OCI-LY3 (cell line): ENCODE data around the gene CHST11.
"Not testable (repeated sequence)": the region's sequence is repeated elsewhere in the genome, so short reads cannot be mapped to it uniquely, and the experiment has no call there.

Source experiments
- H2AFZ ChIP-seq: fragments of 200-600, 300-600 bp; shearing (Covaris generic); 2 replicates; pipeline ENCODE4 v1.6.0; 2014; ENCODE audit warnings: antibody characterized with exemption, low read depth, low read length
- H3K27ac ChIP-seq: fragments of 200-600, 300-600 bp; sonication (generic); 2 replicates; pipeline ENCODE4 v1.5.1; 2014; ENCODE audit warnings: mild to moderate bottlenecking, low read length, moderate library complexity, mixed read lengths
- H3K27me3 ChIP-seq: fragments of 200-600, 300-600 bp; sonication (generic); 2 replicates; pipeline ENCODE4 v1.6.1; 2014; ENCODE audit warnings: low read depth, low read length, mixed read lengths
- H3K36me3 ChIP-seq: fragments of 200-600, 300-600 bp; sonication (generic); replicated peaks from 2 replicates; pipeline ENCODE3; 2014; ENCODE audit warnings: low read depth, low read length, mixed read lengths
- H3K4me1 ChIP-seq: fragments of 300-600, 200-600 bp; sonication (generic); 2 replicates; pipeline ENCODE4 v1.6.1; 2014; ENCODE audit warnings: low read length, mixed read lengths
- H3K4me2 ChIP-seq: fragments of 200-600, 300-600 bp; sonication (generic); 2 replicates; pipeline ENCODE4 v1.6.1; 2014; ENCODE audit warnings: low read length, mixed read lengths
- H3K4me3 ChIP-seq: fragments of 300-600, 200-600 bp; sonication (generic); 2 replicates; pipeline ENCODE4 v1.5.1; 2014; ENCODE audit warnings: antibody characterized with exemption, mild to moderate bottlenecking, low read length, moderate library complexity
- H3K79me2 ChIP-seq: fragments of 300-600, 200-600 bp; shearing (Covaris generic); 2 replicates; pipeline ENCODE4 v1.6.1; 2014; ENCODE audit warnings: mild to moderate bottlenecking, low read length, mixed read lengths
- H3K9ac ChIP-seq: fragments of 300-600, 200-600 bp; shearing (Covaris generic); 2 replicates; pipeline ENCODE4 v1.6.0; 2014; ENCODE audit warnings: mild to moderate bottlenecking, low read length, moderate library complexity
- H3K9me3 ChIP-seq: fragments of 200-600, 300-600 bp; shearing (Covaris generic); 2 replicates; pipeline ENCODE4 v1.6.1; 2014; ENCODE audit warnings: low read length, mixed read lengths; ENCODE audit not compliant: insufficient read depth
- H4K20me1 ChIP-seq: fragments of 200-600, 300-600 bp; sonication (generic); 2 replicates; pipeline ENCODE4 v1.6.1; 2016; ENCODE audit warnings: low read length, mixed read lengths; ENCODE audit not compliant: insufficient read depth
- CTCF ChIP-seq: fragments of 200-600, 300-600 bp; sonication (generic); IDR thresholded peaks from 2 replicates; pipeline ENCODE4 v1.5.1; 2014; ENCODE audit warnings: antibody characterized with exemption, low read length, low read depth
- EZH2phosphoT487 ChIP-seq: fragments of 200-600 bp; shearing (Covaris generic); IDR thresholded peaks from 2 replicates; pipeline ENCODE4 v1.6.1; 2018; ENCODE audit warnings: antibody characterized with exemption, mixed run types, low read depth

Gene CHST11

DNA sequence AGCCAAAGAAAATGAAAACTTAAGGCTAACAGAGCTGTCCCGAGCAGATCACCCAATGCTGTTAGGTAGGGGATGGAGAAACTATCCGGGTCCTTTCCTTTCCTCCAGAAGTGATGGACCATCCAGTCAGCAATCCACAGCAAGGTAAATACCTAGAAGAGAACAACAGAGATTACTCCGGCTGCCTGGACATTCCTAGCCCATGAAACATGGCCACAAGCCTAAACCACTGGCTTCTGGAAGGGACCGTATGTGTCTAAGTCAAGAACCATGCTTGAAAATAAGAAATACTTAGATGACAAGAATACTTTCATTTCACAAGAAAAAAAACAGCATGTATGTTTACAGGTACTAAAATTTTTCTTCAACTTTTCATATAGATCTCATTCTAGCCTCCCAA, 348.4 kb downstream of the CHST11 start:
- Histone ChIP-seq H2AFZ (no peak overlapping the region), H4K20me1 (no peaks in the 10 kb centered on the region), H3K4me2 (no peak overlapping the region), H3K9ac (no peak overlapping the region), H3K4me1 (peaks cover 6% of the 10 kb centered on the region), H3K4me3 (no peak overlapping the region), H3K79me2 (no peaks in the 10 kb centered on the region), H3K36me3 (peaks cover 11% of the 10 kb centered on the region), H3K27ac (no peak overlapping the region), H3K27me3 (no peaks in the 10 kb centered on the region), H3K9me3 (no peaks in the 10 kb centered on the region)
- TF ChIP-seq EZH2phosphoT487: no peak
- TF ChIP-seq CTCF: no peak

DNA sequence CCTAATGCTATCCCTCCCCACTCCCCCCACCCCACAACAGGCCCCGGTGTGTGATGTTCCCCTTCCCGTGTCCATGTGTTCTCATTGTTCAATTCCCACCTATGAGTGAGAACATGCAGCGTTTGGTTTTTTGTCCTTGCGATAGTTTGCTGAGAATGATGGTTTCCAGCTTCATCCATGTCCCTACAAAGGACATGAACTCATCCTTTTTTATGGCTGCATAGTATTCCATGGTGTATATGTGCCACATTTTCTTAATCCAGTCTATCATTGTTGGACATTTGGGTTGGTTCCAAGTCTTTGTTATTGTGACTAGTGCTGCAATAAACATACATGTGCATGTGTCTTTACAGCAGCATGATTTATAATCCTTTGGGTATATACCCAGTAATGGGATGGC, 349.4 kb downstream of the CHST11 start:
- H4K20me1 ChIP-seq, H3K79me2 ChIP-seq, H2AFZ ChIP-seq, H3K4me3 ChIP-seq, H3K9ac ChIP-seq, H3K27me3 ChIP-seq, H3K9me3 ChIP-seq, H3K27ac ChIP-seq, H3K4me2 ChIP-seq, H3K4me1 ChIP-seq: not testable (repeated sequence)
- H3K36me3 ChIP-seq: peaks cover 14% of the 10 kb centered on the region

- H4K20me1 ChIP-seq: no peaks in the 10 kb centered on the region
- H3K4me1 ChIP-seq: no peaks in the 10 kb centered on the region
- no peaks in the 10 kb centered on the region for H3K79me2 ChIP-seq
- no peak overlapping the region for H3K4me2 ChIP-seq
- H3K9me3 ChIP-seq: no peaks in the 10 kb centered on the region
- peaks cover 14% of the 10 kb centered on the region for H3K36me3 ChIP-seq
- no peaks in the 10 kb centered on the region for H3K27me3 ChIP-seq
- no peak overlapping the region for H3K27ac ChIP-seq
- TF ChIP-seq CTCF: no peak
- no peak for TF ChIP-seq EZH2phosphoT487
- H3K4me3 ChIP-seq: no peak overlapping the region
- no peak overlapping the region for H2AFZ ChIP-seq
- H3K9ac ChIP-seq: no peak overlapping the region
Observed at GRCh38 chr12:104809251-104809650, 352.5 kb downstream of the CHST11 start.

DNA sequence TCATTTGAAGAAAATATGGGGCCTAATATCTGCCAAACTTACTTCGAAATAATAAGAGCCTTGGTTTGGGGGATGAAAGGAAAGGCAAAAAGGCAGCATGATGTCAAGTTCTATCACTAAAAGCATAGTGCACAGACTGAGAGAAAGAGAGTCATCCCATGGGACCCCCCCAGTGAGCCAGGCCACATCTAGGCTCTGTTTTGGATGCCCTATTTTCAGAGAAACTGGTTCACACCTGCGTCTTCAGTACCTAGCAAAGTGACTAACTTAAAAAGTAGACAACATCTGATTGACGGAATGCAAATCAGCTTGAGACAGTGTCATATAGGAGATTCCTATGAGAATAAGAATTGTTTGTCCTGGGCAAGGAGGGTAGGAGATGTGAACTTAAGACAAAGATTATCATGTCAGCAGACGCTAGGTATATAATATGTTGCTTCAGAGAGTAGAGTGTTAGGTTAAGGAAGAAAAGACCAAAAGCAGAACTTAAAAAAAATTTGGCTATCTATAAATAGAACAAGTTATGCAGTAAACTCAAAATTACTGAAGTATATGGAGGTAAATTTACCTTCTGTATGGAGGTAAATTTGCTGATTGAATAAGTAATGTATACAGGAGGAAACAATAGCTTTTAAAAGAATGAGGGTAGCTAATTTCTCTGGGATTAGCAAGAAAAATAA, 353.1 kb downstream of the CHST11 start:
- no peak overlapping the region for H3K27ac ChIP-seq
- no peaks in the 10 kb centered on the region for H4K20me1 ChIP-seq
- H3K4me3 ChIP-seq: no peak overlapping the region
- H2AFZ ChIP-seq: no peak overlapping the region
- H3K4me2 ChIP-seq: no peak overlapping the region
- H3K79me2 ChIP-seq: no peaks in the 10 kb centered on the region
- H3K4me1 ChIP-seq: no peaks in the 10 kb centered on the region
- no peaks in the 10 kb centered on the region for H3K9me3 ChIP-seq
- H3K27me3 ChIP-seq: no peaks in the 10 kb centered on the region
- peaks cover 14% of the 10 kb centered on the region for H3K36me3 ChIP-seq
- no peak for TF ChIP-seq CTCF
- no peak for TF ChIP-seq EZH2phosphoT487
- H3K9ac ChIP-seq: no peak overlapping the region
